Esophagus muscularis mucosa (tissue), 4 donors: ENCODE results near the gene LTA4H. TPM values are rescaled to one million over a fixed set of nuclear protein-coding genes. Genes with fewer than 3 reads are reported as not detected.

Source experiments
- DNase-seq: peaks from one replicate; pipeline ENCODE4 v3.0.0-alpha.2; 2017; ENCODE audit errors: extremely low spot score
- H3K27ac ChIP-seq, 4 donors: fragments of 200-600 bp; sonication (generic); replicated peaks in 1 of 4; 1 replicate in 3 of 4; 2 replicates in 1 of 4; pipeline ENCODE4 v1.5.1; 2016 to 2019; ENCODE audit warnings: mild to moderate bottlenecking in 1 of 4
- H3K27me3 ChIP-seq, 4 donors: fragments of 200-600 bp; sonication (generic); one replicate each; pipeline versions ENCODE4 v1.5.1 to v1.6.0; 2016 to 2019
- H3K36me3 ChIP-seq, 4 donors: fragments of 200-600 bp; sonication (generic); one replicate each; pipeline ENCODE4 v1.5.1; 2016 to 2019
- H3K4me1 ChIP-seq, 4 donors: fragments of 200-600 bp; sonication (generic); one replicate each; pipeline ENCODE4 v1.5.1; 2016 to 2019
- H3K4me3 ChIP-seq, 4 donors: fragments of 200-600 bp; sonication (generic); 1 replicate in 2 of 4; 2 replicates in 2 of 4; pipeline ENCODE4 v1.5.1; 2016 to 2019; ENCODE audit warnings: mild to moderate bottlenecking in 4 of 4, moderate library complexity in 1 of 4
- H3K9me3 ChIP-seq, 4 donors: fragments of 200-600 bp; sonication (generic); 1 replicate in 3 of 4; 2 replicates in 1 of 4; pipeline ENCODE4 v1.5.1; 2016 to 2019
- CTCF ChIP-seq, 3 experiments: fragments of 200-600 bp in 2 of 3; fragments of 450-650 bp in 1 of 3; sonication (generic) in 2 of 3; IDR thresholded peaks; one replicate each; pipeline ENCODE4 v1.5.1; 2017 to 2019; ENCODE audit warnings: antibody characterized with exemption in 3 of 3, mild to moderate bottlenecking in 2 of 3, moderate library complexity in 1 of 3
- EP300 ChIP-seq: sonication (generic); formaldehyde crosslinking; IDR thresholded peaks from one replicate; pipeline ENCODE4 v1.6.1; 2017; ENCODE audit warnings: antibody characterized with exemption
- POLR2A ChIP-seq: fragments of 450-650 bp; IDR thresholded peaks from one replicate; pipeline ENCODE4 v1.6.1; 2017; ENCODE audit warnings: antibody characterized with exemption, moderate library complexity, mild to moderate bottlenecking, low read depth
- POLR2AphosphoS5 ChIP-seq, 2 donors: sonication (generic); formaldehyde crosslinking; IDR thresholded peaks; one replicate each; pipeline ENCODE4 v1.6.1; 2017; ENCODE audit warnings: antibody characterized with exemption in 2 of 2
- WGBS: methylation state at CpG from one replicate; pipeline ENCODE4 v1.1.5; 2018; 5-methylcytosine and 5-hydroxymethylcytosine counted together
- intact Hi-C: fragments of 100-400 bp; cut with DNase I; formaldehyde crosslinking; loops from one replicate; pipeline ENCODE4 v1.15.1; 2023
- total RNA-seq, 4 donors: library from RNA; depleted of rRNA; stranded (reverse); fragments of >200 nt; gene quantifications; one replicate each; pipeline versions ENCODE4 v1.1.0 to v1.2.1, GENCODE V29; 2016

The LTA4H gene
- total RNA-seq, 4 donors from 2014 or later: 47.8 to 75.0 (median 64.5) TPM

GRCh38 chr12:95967301-95967700 is 68.1 kb downstream of the LTA4H start:
- H3K36me3 ChIP-seq: no peaks in the 10 kb centered on the region
- WGBS: 98% methylated on average over 2 of the region's 2 CpGs
- H3K27me3 ChIP-seq: no peaks in the 10 kb centered on the region
- no peak overlapping the region for H3K4me3 ChIP-seq
- intact Hi-C loops: no loop called here
- TF ChIP-seq POLR2A (no peak), POLR2AphosphoS5 (IDR thresholded peaks at IDR 0.05) (no peak), EP300 (no peak), CTCF (IDR thresholded peaks at IDR 0.05) (no peak)
- no peak overlapping the region for H3K27ac ChIP-seq
- no peaks in the 10 kb centered on the region for H3K4me1 ChIP-seq
- no peaks in the 10 kb centered on the region for H3K9me3 ChIP-seq
- no peak for DNase-seq

DNA sequence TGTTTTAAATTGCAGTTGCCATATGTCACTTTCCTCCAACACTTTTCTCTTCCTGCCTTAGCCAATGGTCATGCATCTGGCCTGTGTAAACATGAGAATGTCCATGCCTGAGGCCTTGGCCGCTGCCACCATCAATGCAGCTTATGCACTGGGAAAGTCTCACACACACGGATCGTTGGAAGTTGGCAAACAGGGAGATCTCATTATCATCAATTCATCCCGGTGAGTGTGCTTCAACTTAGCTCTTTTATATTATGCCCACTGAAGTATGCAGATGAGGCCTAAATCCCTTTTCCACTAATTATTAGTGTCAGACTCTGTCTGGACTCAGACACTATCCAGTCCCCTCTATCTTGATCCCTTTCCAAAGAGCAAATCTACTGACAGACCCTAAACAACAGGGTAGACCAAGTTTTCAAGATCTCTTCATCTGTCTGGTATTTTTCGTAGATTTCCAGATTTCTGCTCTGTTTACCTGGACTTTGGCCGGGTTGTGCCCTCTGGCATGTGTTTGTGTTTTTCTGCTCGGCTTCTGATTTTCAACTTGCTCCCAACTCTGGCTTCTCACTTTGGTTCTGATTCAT is 69.0 kb downstream of the LTA4H start:
- 78% methylated on average over 7 of the region's 7 CpGs for WGBS
- Histone ChIP-seq H3K27me3 (no peaks in the 10 kb centered on the region), H3K36me3 (no peaks in the 10 kb centered on the region), H3K27ac (no peak overlapping the region), H3K9me3 (no peaks in the 10 kb centered on the region), H3K4me1 (no peaks in the 10 kb centered on the region), H3K4me3 (no peak overlapping the region)
- no peak for TF ChIP-seq EP300
- TF ChIP-seq POLR2AphosphoS5 (IDR thresholded peaks at IDR 0.05): no peak
- TF ChIP-seq POLR2A: no peak
- TF ChIP-seq CTCF (IDR thresholded peaks at IDR 0.05): no peak
- intact Hi-C loops: no loop called here
- DNase-seq: no peak

DNA sequence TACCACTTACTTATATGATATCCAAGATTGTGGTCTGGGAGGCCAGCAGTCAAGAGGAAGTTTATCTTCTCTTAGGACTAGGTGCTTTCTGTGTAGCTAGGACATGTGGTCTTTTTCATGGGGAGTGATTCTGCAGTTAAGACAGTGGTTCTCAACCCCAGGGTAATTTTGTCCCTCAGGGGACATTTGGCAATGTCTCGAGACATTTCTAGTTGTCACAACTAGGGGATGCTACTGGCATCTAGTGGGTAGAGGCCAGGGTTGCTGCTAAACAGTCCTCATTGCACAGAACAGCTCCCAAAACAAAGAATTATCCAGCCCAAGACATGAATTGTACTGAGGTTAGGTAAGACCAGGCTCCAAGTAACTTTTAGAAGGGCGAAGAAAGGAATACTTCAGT is 72.3 kb downstream of the LTA4H start:
- no peak for TF ChIP-seq CTCF (IDR thresholded peaks at IDR 0.05)
- no peak for TF ChIP-seq POLR2AphosphoS5 (IDR thresholded peaks at IDR 0.05)
- no peak for TF ChIP-seq EP300
- no peak for TF ChIP-seq POLR2A
- Histone ChIP-seq H3K27ac (no peak overlapping the region), H3K36me3 (no peaks in the 10 kb centered on the region), H3K4me1 (no peaks in the 10 kb centered on the region), H3K9me3 (no peaks in the 10 kb centered on the region), H3K27me3 (no peaks in the 10 kb centered on the region), H3K4me3 (no peak overlapping the region)
- intact Hi-C loops: no loop called here
- 96% methylated on average over 2 of the region's 2 CpGs for WGBS
- DNase-seq: no peak

GRCh38 chr12:95962222-95962621 is 73.2 kb downstream of the LTA4H start:
- intact Hi-C loops: no loop called here
- Histone ChIP-seq H3K27ac (no peak overlapping the region), H3K4me1 (no peaks in the 10 kb centered on the region), H3K9me3 (no peaks in the 10 kb centered on the region), H3K27me3 (no peaks in the 10 kb centered on the region), H3K4me3 (no peak overlapping the region), H3K36me3 (no peaks in the 10 kb centered on the region)
- 80% methylated on average over 7 of the region's 7 CpGs for WGBS
- DNase-seq: no peak
- no peak for TF ChIP-seq EP300
- TF ChIP-seq POLR2A: no peak
- TF ChIP-seq CTCF (IDR thresholded peaks at IDR 0.05): no peak

- Histone ChIP-seq H3K9me3 (no peaks in the 10 kb centered on the region), H3K27ac (no peak overlapping the region), H3K4me1 (no peaks in the 10 kb centered on the region), H3K36me3 (no peaks in the 10 kb centered on the region), H3K4me3 (no peak overlapping the region), H3K27me3 (no peaks in the 10 kb centered on the region)
- DNase-seq: no peak
- 69% methylated on average over 5 of the region's 5 CpGs for WGBS
- no peak for TF ChIP-seq POLR2AphosphoS5 (IDR thresholded peaks at IDR 0.05)
- no peak for TF ChIP-seq EP300
- no peak for TF ChIP-seq POLR2A
- TF ChIP-seq CTCF (IDR thresholded peaks at IDR 0.05): no peak
- intact Hi-C loops: no loop called here
These were observed 75.1 kb downstream of the LTA4H start for GRCh38 chr12:95960241-95960640.
